DND-41 (cell line): ENCODE results near the gene GINS2.

Experiments
- ATAC-seq: fragments of 200-7000 bp; cut with Tn5 transposase; 3 replicates; pipeline ENCODE4 v1.9.1; 2021; ENCODE audit warnings: low read depth; ENCODE audit not compliant: insufficient read depth
- DNase-seq: peaks from one replicate; pipeline ENCODE4 v3.0.0-alpha.2; 2020
- H2AFZ ChIP-seq: 2 replicates; pipeline ENCODE4 v1.6.0; 2012; ENCODE audit warnings: low read depth, low read length
- H3K27ac ChIP-seq: 2 replicates; pipeline ENCODE4 v1.5.1; 2012; ENCODE audit warnings: low read length, inconsistent platforms
- H3K27me3 ChIP-seq: fragments of 200-600 bp; sonication (generic); 2 replicates; pipeline ENCODE4 v1.6.0; 2012; ENCODE audit warnings: low read length, mild to moderate bottlenecking, inconsistent platforms; ENCODE audit not compliant: insufficient read depth, poor library complexity
- H3K36me3 ChIP-seq: 2 replicates; pipeline ENCODE4 v1.5.1; 2012; ENCODE audit warnings: low read length, inconsistent platforms; ENCODE audit not compliant: insufficient read depth
- H3K4me1 ChIP-seq: 2 replicates; pipeline ENCODE4 v1.5.1; 2012; ENCODE audit warnings: mild to moderate bottlenecking, low read length; ENCODE audit not compliant: insufficient read depth
- H3K4me2 ChIP-seq: 2 replicates; pipeline ENCODE4 v1.6.0; 2012; ENCODE audit warnings: mild to moderate bottlenecking, moderate library complexity, low read length, inconsistent platforms; ENCODE audit not compliant: insufficient read depth
- H3K4me3 ChIP-seq, 2 experiments: fragments of 200-600 bp in 1 of 2; shearing (Covaris generic) in 1 of 2; 2 replicates each; pipeline ENCODE4 v1.5.1; 2012 to 2016; ENCODE audit warnings: inconsistent platforms in 2 of 2, low read length in 2 of 2, mild to moderate bottlenecking in 2 of 2, low read depth in 1 of 2, moderate library complexity in 1 of 2
- H3K79me2 ChIP-seq: 2 replicates; pipeline ENCODE4 v1.6.0; 2012; ENCODE audit warnings: low read length, inconsistent platforms; ENCODE audit not compliant: insufficient read depth
- H3K9ac ChIP-seq: 2 replicates; pipeline ENCODE4 v1.6.0; 2012; ENCODE audit warnings: low read depth, mild to moderate bottlenecking, inconsistent platforms, low read length, moderate library complexity
- H3K9me3 ChIP-seq: 2 replicates; pipeline ENCODE4 v1.5.1; 2012; ENCODE audit warnings: low read length, moderate library complexity, mild to moderate bottlenecking, inconsistent platforms; ENCODE audit not compliant: insufficient read depth, severe bottlenecking
- H4K20me1 ChIP-seq: 2 replicates; pipeline ENCODE4 v1.6.0; 2012; ENCODE audit warnings: low read length; ENCODE audit not compliant: insufficient read depth
- CTCF ChIP-seq: IDR thresholded peaks from 2 replicates; pipeline ENCODE4 v1.5.1; 2012; ENCODE audit warnings: borderline replicate concordance, low read length, moderate library complexity, mild to moderate bottlenecking; ENCODE audit not compliant: poor library complexity, severe bottlenecking; ENCODE audit errors: extremely low read depth
- EZH2 ChIP-seq: IDR thresholded peaks from 3 replicates; pipeline ENCODE4 v1.6.1; 2012; ENCODE audit warnings: borderline replicate concordance, low read depth, mild to moderate bottlenecking, moderate library complexity, low read length, inconsistent platforms; ENCODE audit not compliant: severe bottlenecking

GINS2 gene

GRCh38 chr16:85722128-85722893 is 33.6 kb upstream of the GINS2 start:
- peaks cover 5% of the 10 kb centered on the region; the same call in 1 of the 2 replicates for H4K20me1 ChIP-seq
- ATAC-seq, result no peak
- no peaks in the 10 kb centered on the region for H3K79me2 ChIP-seq
- no peak for DNase-seq
- TF ChIP-seq CTCF (no peak), EZH2 (no peak)
- no peaks in the 10 kb centered on the region for H3K4me1 ChIP-seq
- no peak overlapping the region for H3K4me2 ChIP-seq
- H3K27me3 ChIP-seq, result peaks cover 6% of the 10 kb centered on the region
- H3K27ac ChIP-seq, result no peak overlapping the region
- no peak overlapping the region for H2AFZ ChIP-seq
- no peaks in the 10 kb centered on the region for H3K9me3 ChIP-seq
- H3K4me3 ChIP-seq, result no peak overlapping the region
- no peaks in the 10 kb centered on the region for H3K36me3 ChIP-seq
- no peak overlapping the region for H3K9ac ChIP-seq

GRCh38 chr16:85720302-85720637 is 31.5 kb upstream of the GINS2 start:
- no peaks in the 10 kb centered on the region for H3K79me2 ChIP-seq
- H3K27me3 ChIP-seq, result peaks cover 22% of the 10 kb centered on the region
- H3K27ac ChIP-seq, result no peak overlapping the region
- no peak overlapping the region for H2AFZ ChIP-seq
- DNase-seq (no peak), ATAC-seq (no peak)
- H3K9ac ChIP-seq, result no peak overlapping the region
- no peaks in the 10 kb centered on the region for H3K36me3 ChIP-seq
- TF ChIP-seq CTCF (no peak), EZH2 (no peak)
- peaks cover 11% of the 10 kb centered on the region; the same call in 1 of the 2 replicates for H4K20me1 ChIP-seq
- no peak overlapping the region for H3K4me3 ChIP-seq
- H3K9me3 ChIP-seq, result no peaks in the 10 kb centered on the region
- H3K4me1 ChIP-seq, result no peaks in the 10 kb centered on the region
- H3K4me2 ChIP-seq, result no peak overlapping the region

GRCh38 chr16:85719605-85720301 is 31.0 kb upstream of the GINS2 start:
- no peak overlapping the region for H3K4me2 ChIP-seq
- TF ChIP-seq EZH2 (no peak), CTCF (no peak)
- H3K9ac ChIP-seq, result no peak overlapping the region
- H3K4me1 ChIP-seq, result no peaks in the 10 kb centered on the region
- peaks cover 11% of the 10 kb centered on the region; the same call in 1 of the 2 replicates for H4K20me1 ChIP-seq
- H3K9me3 ChIP-seq, result no peaks in the 10 kb centered on the region
- H3K4me3 ChIP-seq, result no peak overlapping the region
- H3K36me3 ChIP-seq, result no peaks in the 10 kb centered on the region
- H2AFZ ChIP-seq, result no peak overlapping the region
- H3K27me3 ChIP-seq, result peaks cover 24% of the 10 kb centered on the region
- no peak for ATAC-seq
- H3K27ac ChIP-seq, result no peak overlapping the region
- H3K79me2 ChIP-seq, result no peaks in the 10 kb centered on the region
- no peak for DNase-seq
